ENCODE data around the gene GNB3. TPM values are rescaled to one million over a fixed set of nuclear protein-coding genes. Genes with fewer than 3 reads are reported as not detected.

Gene GNB3
- total RNA-seq, 1 experiment from 2014 or later = 0.21 TPM

DNA sequence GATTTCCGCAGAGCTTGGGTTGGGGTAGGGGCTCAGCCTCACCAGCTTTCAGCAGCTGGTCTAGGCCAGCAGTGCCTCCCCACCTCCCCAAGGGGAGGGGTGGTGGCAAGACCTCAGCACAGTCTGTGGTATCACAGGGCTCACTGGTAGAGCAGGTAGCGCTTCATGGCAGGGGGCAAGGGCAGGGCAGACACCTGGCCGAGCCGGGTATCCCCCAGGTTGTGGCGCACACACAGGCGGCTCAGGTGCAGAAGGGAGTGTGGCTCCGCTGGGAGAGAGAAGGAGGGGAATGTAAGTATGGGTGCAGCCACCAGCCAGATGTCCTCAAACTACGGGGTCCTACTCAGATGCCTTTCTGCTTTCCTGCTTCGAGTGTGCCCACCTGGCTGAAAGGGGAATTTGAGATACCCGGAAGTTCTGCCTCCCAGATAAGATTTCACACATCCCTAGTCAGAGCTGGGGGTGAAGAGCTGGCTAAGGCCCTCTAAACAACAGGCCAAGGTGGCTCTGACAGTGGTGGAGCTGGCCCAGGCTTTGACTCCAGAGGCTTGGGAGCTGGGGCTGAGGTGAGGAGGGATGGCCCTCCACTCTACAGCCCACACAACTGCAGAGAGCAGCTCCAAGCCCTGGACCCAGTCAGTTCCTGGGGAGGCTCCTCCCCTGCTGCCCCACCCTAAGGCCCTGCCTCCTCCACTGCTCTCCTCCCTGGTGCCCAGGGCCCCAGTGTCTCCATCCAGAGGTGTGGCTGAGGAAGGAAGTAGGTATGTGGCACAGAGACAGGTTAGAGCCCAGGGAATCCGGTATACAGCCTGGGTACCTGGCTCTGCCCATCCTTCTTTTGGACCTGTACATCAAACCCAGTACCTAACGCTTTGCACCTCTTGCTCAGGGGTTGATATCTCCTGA is 30.6 kb downstream of the GNB3 start:
- H3K4me1 ChIP-seq (ENCODE audit: control insufficient read depth, insufficient read depth, low read length) = peaks cover 28% of the 10 kb centered on the region
- H3K27me3 ChIP-seq (ENCODE audit: control insufficient read depth, insufficient read depth, low read length) = no peaks in the 10 kb centered on the region
- ChIA-PET POLR2A (interaction anchor here (0.6 kb wide), 2 partner anchors 11 to 23 kb away, joined by 4 to 8 read pairs; no protein-coding TSS in a partner anchor), CTCF (interaction anchor here (1.2 kb wide), 1 partner anchor 105 kb away, joined by 5 read pairs; the partner anchor contains the start of gene PTMS)
- DNase-seq (ENCODE audit: low read depth, low spot score) = no peak
- intact Hi-C loops (cut with micrococcal nuclease; ENCODE audit: unreplicated experiment) = no loop called here
- BruUV-seq (replicated peaks) = no TSS peak
- in situ Hi-C loops (cut with HindIII; ENCODE audit: low pct_unique_long_range_greater_than_20kb, low sequenced_read_pairs) = no loop called here
- peak overlapping the region; percentile 75 to 84 for H3K4me3 ChIP-seq (ENCODE audit: low read depth in 2 of 2, low read length in 2 of 2)
- no peaks in the 10 kb centered on the region for H3K9me3 ChIP-seq (ENCODE audit: control insufficient read depth, insufficient read depth, low read depth, low read length)
- peaks cover 6% of the 10 kb centered on the region; the same call in 1 of the 2 replicates for H3K36me3 ChIP-seq (ENCODE audit: control insufficient read depth, insufficient read depth, low read length)
- peak overlapping the region; percentile 88 for H3K27ac ChIP-seq (ENCODE audit: low read length)
- TF ChIP-seq, protein P1, sequence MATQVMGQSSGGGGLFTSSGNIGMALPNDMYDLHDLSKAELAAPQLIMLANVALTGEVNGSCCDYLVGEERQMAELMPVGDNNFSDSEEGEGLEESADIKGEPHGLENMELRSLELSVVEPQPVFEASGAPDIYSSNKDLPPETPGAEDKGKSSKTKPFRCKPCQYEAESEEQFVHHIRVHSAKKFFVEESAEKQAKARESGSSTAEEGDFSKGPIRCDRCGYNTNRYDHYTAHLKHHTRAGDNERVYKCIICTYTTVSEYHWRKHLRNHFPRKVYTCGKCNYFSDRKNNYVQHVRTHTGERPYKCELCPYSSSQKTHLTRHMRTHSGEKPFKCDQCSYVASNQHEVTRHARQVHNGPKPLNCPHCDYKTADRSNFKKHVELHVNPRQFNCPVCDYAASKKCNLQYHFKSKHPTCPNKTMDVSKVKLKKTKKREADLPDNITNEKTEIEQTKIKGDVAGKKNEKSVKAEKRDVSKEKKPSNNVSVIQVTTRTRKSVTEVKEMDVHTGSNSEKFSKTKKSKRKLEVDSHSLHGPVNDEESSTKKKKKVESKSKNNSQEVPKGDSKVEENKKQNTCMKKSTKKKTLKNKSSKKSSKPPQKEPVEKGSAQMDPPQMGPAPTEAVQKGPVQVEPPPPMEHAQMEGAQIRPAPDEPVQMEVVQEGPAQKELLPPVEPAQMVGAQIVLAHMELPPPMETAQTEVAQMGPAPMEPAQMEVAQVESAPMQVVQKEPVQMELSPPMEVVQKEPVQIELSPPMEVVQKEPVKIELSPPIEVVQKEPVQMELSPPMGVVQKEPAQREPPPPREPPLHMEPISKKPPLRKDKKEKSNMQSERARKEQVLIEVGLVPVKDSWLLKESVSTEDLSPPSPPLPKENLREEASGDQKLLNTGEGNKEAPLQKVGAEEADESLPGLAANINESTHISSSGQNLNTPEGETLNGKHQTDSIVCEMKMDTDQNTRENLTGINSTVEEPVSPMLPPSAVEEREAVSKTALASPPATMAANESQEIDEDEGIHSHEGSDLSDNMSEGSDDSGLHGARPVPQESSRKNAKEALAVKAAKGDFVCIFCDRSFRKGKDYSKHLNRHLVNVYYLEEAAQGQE (IDR thresholded peaks at IDR 0.05; ENCODE audit: insufficient read depth in 1 of 2, low read depth in 2 of 2, low read length in 1 of 2) = no peak
- no peak for TF ChIP-seq TCF7L2 (IDR thresholded peaks at IDR 0.05; ENCODE audit: low read depth, low read length)
- peak; percentile 86 for TF ChIP-seq POLR2AphosphoS5 (IDR thresholded peaks at IDR 0.05; ENCODE audit: low read depth, low read length)
- no peak for TF ChIP-seq CTCF (IDR thresholded peaks at IDR 0.05)
- peak; percentile 55 for ATAC-seq

GRCh38 chr12:6872073-6873048 is 31.6 kb downstream of the GNB3 start:
- intact Hi-C loops (cut with micrococcal nuclease; ENCODE audit: unreplicated experiment) = no loop called here
- Histone ChIP-seq H3K27me3 (ENCODE audit: control insufficient read depth, insufficient read depth, low read length) (no peaks in the 10 kb centered on the region), H3K4me3 (ENCODE audit: low read depth in 2 of 2, low read length in 2 of 2) (peak overlapping the region; percentile 75 to 84), H3K9me3 (ENCODE audit: control insufficient read depth, insufficient read depth, low read depth, low read length) (no peaks in the 10 kb centered on the region), H3K27ac (ENCODE audit: low read length) (peak overlapping the region; percentile 88), H3K36me3 (ENCODE audit: control insufficient read depth, insufficient read depth, low read length) (peaks cover 6% of the 10 kb centered on the region; the same call in 1 of the 2 replicates), H3K4me1 (ENCODE audit: control insufficient read depth, insufficient read depth, low read length) (peaks cover 23% of the 10 kb centered on the region)
- ATAC-seq (peak; percentile 68), DNase-seq (ENCODE audit: low read depth, low spot score) (no peak)
- ChIA-PET CTCF (interaction anchor here (1.2 to 1.4 kb wide), 4 partner anchors 19 to 119 kb away, joined by 3 to 5 read pairs (median 4); partner anchors contain the start of genes CDCA3, MLF2, PTMS and USP5), POLR2A (interaction anchor here (0.5 to 0.6 kb wide), 3 partner anchors 19 to 338 kb away, joined by 3 to 8 read pairs (median 7); partner anchors contain the start of gene GAPDH)
- TF ChIP-seq, protein P1 (IDR thresholded peaks at IDR 0.05; ENCODE audit: insufficient read depth in 1 of 2, low read depth in 2 of 2, low read length in 1 of 2) = no peak
- TF ChIP-seq SIN3A (IDR thresholded peaks at IDR 0.05; ENCODE audit: borderline replicate concordance, insufficient read depth, low read depth, low read length) (0 out of 2 replicates have a peak, but pooled peaks have one; percentile 42), TCF7L2 (IDR thresholded peaks at IDR 0.05; ENCODE audit: low read depth, low read length) (no peak), POLR2AphosphoS5 (IDR thresholded peaks at IDR 0.05; ENCODE audit: low read depth, low read length) (0 out of 2 replicates have a peak, but pooled peaks have one; percentile 1), CTCF (IDR thresholded peaks at IDR 0.05) (peak; percentile 96)
- TSS peak; percentile 95 for BruUV-seq (replicated peaks)
- in situ Hi-C loops (cut with HindIII; ENCODE audit: low pct_unique_long_range_greater_than_20kb, low sequenced_read_pairs) = no loop called here
